Stomach (tissue), 4 donors: ENCODE results near the gene KRTCAP2.

ENCODE experiments used
- CTCF ChIP-seq, 7 experiments: fragments of 450-650 bp in 4 of 7; fragments of 200-600 bp in 3 of 7; sonication (generic) in 3 of 7; IDR thresholded peaks; one replicate each; pipeline ENCODE4 v1.5.1; 2016 to 2019; ENCODE audit warnings: antibody characterized with exemption in 7 of 7, control low read depth in 2 of 7, mild to moderate bottlenecking in 1 of 7
- EP300 ChIP-seq: sonication (generic); formaldehyde crosslinking; IDR thresholded peaks from one replicate; pipeline ENCODE4 v1.6.1; 2017; ENCODE audit warnings: antibody characterized with exemption
- POLR2A ChIP-seq, 4 donors: fragments of 450-650 bp; IDR thresholded peaks; one replicate each; pipeline ENCODE4 v1.6.1; 2016; ENCODE audit warnings: antibody characterized with exemption in 4 of 4, control low read depth in 2 of 4, mild to moderate bottlenecking in 1 of 4, moderate library complexity in 1 of 4

- no peak for TF ChIP-seq CTCF (IDR thresholded peaks at IDR 0.05)
- no peak for TF ChIP-seq EP300
- TF ChIP-seq POLR2A (IDR thresholded peaks at IDR 0.05): no peak
Observed at GRCh38 chr1:155209312-155209721, 36.2 kb upstream of the KRTCAP2 start.
